ENCODE data around the gene TMEM100.
"Not testable (repeated sequence)": the region's sequence is repeated elsewhere in the genome, so short reads cannot be mapped to it uniquely, and the experiment has no call there.

The TMEM100 gene

DNA sequence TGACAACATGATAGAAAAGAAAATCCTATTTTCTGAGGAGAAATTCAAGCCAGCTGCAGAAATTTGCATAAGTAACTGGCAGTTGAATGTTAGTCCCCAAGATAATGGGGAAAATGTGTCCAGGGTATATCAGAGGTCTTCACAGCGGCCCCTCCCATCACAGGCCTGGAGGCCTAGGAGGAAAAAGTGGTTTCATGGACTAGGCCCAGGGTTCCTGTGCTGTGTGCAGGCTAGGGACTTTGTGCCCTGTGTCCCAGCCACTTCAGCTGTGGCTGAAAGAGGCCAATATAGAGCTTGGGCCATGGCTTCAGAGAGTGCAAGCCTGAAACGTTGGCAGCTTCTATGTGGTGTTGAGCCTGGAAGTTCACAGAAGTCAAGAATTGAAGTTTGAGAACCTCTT, 35.6 kb downstream of the TMEM100 start:
- no peak for DNase-seq (ENCODE audit: low read depth in 2 of 2)

DNA sequence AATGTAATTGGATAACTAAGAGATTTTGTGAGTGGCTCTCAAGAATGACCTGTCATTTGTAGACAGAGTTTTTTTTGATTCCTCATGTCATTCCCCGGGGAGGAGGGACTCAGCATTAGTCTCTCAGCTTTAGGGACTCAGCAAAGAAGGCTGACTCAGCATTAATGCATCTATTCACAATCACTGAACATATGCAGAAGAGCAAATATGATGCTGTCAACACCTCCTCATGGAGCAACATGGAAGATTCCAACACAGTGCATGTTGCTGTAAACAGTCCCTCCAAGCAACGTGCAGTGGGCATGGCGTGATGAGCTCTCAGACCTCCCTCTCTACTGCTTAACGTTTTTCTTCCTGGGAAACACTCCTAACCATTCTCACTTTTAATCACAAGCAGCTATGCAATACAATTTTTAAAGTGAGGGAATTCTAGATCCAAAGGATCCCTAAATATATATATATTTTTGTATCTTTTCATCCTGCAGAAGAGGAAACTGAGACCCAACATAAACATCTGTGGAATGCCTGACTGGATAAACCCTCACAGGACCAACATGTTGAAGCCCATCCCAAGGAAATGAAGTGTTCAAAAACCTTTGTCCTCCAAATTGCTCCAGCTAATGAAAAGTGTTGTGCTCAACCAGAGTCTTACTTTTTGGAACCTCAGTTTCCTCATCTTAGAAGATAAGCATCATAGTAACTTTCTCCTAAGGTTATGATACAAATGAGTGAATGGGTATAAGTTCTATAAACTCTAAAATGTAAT, 38.9 kb downstream of the TMEM100 start:
- no peak for DNase-seq (ENCODE audit: low read depth in 2 of 2)

DNA sequence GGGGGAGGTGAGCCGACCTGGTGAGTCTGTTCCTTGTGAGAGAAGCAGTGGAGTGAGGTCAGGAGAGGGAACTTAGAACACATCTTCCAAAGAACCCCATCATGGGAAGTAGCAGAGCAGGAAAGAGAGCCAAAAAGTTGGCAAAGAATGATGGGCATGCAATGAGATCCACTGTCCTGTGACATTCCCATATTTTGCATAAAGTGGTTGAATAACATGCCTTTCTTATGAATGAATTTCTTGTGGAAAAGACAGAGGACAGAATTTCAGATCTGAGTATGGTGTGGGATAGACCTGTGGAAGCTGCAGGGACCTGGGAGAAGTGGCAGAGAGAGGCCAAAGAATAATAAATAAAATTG, 41.3 kb downstream of the TMEM100 start:
- DNase-seq (ENCODE audit: low read depth in 2 of 2) = no peak

DNA sequence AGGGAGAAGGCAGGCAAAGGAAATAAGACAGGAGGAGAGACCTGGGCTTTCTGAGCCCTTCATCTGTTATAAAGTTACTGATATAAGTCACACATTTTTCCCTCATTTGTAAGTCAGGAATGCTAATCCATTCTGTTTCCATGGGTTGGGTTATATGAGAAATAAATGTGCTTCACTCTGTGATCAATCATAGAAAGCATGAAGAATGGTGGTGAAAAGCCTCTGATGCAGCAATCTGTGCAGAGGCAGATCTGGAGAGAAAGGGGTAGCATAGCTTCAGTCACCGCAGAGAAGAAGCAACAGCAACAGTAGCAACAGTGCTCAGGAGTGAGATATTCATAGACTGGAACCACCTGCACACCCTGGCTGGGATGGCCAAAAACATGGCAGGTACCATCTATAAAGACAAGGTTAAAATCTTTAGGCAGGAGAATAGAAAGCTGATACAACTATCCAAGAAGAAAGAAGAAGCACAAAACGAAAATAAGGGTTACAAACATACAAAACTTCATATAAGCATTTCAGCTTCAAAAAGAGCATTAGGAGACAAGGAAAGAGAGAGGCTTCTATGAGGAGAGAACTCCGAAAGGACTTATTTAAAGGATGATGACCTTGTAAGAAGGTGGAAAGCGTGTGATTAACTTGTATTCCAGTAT, 41.9 kb downstream of the TMEM100 start:
- no peak for DNase-seq (ENCODE audit: low read depth in 2 of 2)

DNA sequence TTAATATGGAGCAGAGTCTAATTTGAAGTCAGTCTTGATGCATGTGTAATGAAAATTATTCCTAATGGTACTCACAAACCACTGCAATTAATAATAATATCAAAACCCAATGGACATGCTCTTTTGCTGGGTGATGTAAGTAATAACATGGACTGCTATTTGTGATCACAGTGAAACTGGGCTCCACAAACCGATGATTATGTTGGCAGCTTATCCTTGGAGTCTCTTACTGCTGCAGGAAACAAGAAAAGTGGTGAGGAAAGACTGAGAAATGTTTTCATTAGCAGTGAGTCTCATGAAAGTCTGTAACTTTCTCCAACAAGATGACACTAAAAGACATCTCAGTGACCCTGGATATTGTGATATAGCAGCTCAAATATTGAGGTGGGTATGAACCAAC, 45.2 kb downstream of the TMEM100 start:
- DNase-seq (ENCODE audit: low read depth in 2 of 2) = no peak

DNA sequence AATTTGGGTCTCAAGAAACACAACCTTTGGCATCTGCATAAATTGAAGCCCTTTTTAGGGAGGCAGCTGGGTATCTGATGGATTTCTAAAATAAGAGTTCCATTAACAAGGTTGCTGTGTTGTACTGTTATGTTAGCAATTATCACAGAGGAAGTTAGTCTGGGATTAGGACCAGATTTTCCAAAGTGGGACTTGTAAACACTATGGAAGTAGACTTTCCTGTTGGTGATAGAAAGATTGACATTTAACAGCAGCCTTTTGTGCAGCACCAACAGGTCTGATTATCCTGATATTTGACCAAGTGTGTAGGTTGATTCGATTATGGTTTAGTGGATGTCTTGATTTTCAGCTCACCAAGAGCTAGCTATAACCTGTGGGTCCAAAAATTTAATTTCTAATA, 46.4 kb downstream of the TMEM100 start:
- DNase-seq (ENCODE audit: low read depth in 2 of 2) = no peak

DNA sequence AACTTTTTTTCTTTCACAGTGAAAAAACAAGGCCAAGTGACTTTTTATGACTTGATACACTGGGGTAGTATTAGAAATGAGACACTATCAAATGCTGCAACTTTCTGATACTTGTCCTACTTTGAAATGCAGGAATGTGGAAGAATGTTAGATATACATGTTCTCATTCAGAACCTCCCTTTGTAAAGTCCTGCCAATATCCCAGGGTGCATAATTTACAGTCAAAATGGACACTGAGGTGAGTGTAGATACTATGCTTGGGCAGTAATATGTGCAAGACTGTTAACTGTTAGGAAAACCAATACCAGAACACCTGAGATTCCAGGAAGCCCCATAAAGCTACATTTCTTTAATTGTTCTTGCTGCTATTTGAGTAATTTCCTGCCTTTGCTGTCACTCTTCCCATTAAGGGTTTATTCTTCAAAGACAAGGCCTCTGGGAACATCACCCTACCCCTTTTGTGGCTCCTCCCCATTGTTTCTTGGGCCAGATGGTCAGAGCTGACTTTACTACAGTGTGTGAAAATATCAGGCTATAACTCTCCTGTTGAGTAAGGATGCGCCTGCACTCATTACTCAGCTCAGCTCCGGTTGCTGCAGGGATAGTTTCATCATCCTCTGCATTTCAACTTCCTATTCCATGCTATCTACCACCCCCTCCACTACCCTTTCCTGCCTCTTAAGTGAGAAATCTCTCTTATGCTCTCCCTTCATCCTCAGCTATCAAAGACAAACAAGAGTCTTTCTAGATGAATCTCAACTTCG, 48.7 kb downstream of the TMEM100 start:
- DNase-seq (ENCODE audit: low read depth in 2 of 2) = no peak

DNA sequence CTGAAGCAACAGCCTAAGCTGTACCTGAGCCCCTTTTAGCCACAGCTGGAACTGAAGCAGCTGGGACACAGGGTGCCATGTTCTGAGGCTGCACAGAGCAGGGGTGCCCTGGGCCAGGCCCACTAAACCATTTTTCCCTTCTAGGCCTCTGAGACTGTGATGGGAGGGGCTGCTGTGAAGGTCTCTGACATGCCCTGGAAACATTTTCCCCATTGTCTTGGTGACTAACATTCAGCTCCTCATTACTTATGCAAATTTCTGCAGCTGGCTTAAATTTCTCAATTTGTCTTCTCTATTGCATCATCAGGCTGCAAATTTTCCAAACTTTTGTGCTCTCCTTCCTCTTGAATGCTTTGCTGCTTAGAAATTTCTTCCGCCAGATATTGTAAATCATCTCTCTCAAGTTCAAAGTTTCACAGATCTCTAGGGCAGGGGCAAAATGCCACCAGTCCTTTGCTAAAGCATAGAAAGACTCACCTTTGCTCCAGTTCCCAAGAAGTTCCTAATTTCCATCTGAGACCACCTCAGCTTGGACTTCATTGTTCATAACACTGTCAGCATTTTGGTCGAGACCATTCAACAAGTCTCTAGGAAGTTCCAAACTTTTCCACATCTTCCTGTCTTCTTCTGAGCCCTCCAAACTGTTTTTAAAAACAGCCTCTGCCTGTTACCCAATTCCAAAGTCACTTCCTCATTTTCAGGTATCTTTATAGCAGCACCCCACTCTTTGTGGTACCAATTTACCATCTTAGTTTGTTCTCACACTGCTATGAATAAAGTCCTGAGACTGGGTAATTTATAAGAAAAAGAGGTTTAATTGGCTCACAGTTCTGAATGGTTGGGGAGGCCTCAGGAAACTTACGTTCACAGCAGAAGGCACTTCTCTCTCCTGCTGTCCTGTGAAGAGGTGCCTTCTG, 49.8 kb downstream of the TMEM100 start:
- no peak for DNase-seq (ENCODE audit: low read depth in 2 of 2)

DNA sequence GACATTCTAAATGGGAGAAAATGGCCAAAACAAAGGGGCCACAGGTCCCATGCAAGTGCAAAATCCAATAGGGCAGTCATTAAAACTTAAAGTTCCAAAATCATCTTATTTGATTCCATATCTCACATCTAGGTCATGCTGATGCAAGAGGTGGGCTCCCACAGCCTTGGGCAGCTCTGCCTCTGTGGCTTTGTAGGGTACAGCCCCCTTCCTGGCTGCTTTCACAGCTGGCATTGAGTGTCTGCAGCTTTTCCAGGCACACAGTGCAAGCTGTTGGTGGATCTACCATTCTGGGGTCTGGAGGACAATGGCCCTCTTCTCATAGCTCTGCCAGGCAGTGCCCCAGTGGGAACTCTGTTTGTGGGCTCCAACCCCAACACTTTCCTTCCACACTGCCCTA, 50.7 kb downstream of the TMEM100 start:
- not testable (repeated sequence) for DNase-seq (ENCODE audit: low read depth in 2 of 2)

Measured in stimulated activated CD4-positive, alpha-beta T cell treated with anti-CD3 and anti-CD28 coated beads, Interleukin-1b, Interleukin-23, amount 100 ng/mL, for 4 hours (primary cell).